GM12891 (cell line): ENCODE measurements around the gene CST1.
"Not testable (repeated sequence)": the region's sequence is repeated elsewhere in the genome, so short reads cannot be mapped to it uniquely, and the experiment has no call there.

Experiments
- POLR2A ChIP-seq: IDR thresholded peaks from 2 replicates; pipeline ENCODE4 v1.6.1; 2011; ENCODE audit warnings: low read depth, low read length, control low read depth
- POLR2AphosphoS5 ChIP-seq: IDR thresholded peaks from 2 replicates; pipeline ENCODE4 v1.6.1; 2011; ENCODE audit warnings: low read depth, low read length, control low read depth
- POU2F2 ChIP-seq: IDR thresholded peaks from 2 replicates; pipeline ENCODE4 v1.6.1; 2011; ENCODE audit warnings: low read depth, mild to moderate bottlenecking, control low read depth, low read length, moderate library complexity
- SPI1 ChIP-seq: IDR thresholded peaks from 2 replicates; pipeline ENCODE4 v1.6.1; 2011; ENCODE audit warnings: low read depth, low read length, control low read depth
- TAF1 ChIP-seq: IDR thresholded peaks from 2 replicates; pipeline ENCODE4 v1.6.1; 2011; ENCODE audit warnings: low read depth, low read length, control low read depth

DNA sequence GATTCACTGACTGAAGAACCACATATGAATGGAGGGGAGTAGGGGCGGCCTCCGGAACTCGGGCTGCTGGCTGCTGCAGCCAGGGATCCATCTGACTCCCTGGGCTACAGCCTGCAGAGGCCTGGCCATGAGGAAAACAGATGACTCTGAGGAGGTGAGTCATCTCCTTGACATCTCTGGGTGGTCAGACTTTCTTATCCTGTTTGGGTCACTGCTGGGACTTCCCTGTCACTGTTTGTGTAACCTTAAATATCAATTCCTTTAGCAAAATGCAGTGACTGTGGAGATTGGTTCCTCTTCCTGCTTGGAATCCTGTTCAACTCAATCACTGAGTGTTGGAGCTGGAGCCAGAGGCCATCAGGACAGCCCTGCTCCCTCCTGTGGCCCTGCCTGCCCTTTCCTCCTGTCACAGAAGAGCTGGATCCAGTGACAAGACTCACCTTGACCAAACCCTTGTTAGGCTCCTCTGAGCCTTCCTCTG, 4.4 kb upstream of the CST1 start:
- not testable (repeated sequence) for TF ChIP-seq POLR2AphosphoS5, POLR2A, TAF1, POU2F2, SPI1
